Activated CD4-positive, alpha-beta T cell treated with anti-CD3 and anti-CD28 coated beads, Interleukin-10, Interleukin-2, amounts not matched to agents 100 ng/mL and 50 ng/mL, durations not matched to agents 16 hours and 8 hours (primary cell): ENCODE measurements around the gene PGM2L1.
"Not testable (repeated sequence)": the region's sequence is repeated elsewhere in the genome, so short reads cannot be mapped to it uniquely, and the experiment has no call there.

Source experiments
- DNase-seq: peaks from one replicate; pipeline ENCODE4 v3.0.0-alpha.2; 2020

PGM2L1 gene

GRCh38 chr11:74398244-74399159 is at the start of gene PGM2L1:
PGM2L1 (minus strand) TSS chr11:74398433; CDS start chr11:74398161, 272 bp downstream.
- peak; percentile 95 for DNase-seq

GRCh38 chr11:74447720-74448119 is 49.5 kb upstream of the PGM2L1 start:
- no peak for DNase-seq

GRCh38 chr11:74446532-74446938 is 48.3 kb upstream of the PGM2L1 start:
- no peak for DNase-seq

GRCh38 chr11:74444173-74444826 is 46.1 kb upstream of the PGM2L1 start:
- no peak for DNase-seq

- no peak for DNase-seq
Observed at GRCh38 chr11:74443071-74443864, 45.0 kb upstream of the PGM2L1 start.

- no peak for DNase-seq
Observed at GRCh38 chr11:74442636-74443035, 44.4 kb upstream of the PGM2L1 start.

GRCh38 chr11:74438681-74439080 is 40.4 kb upstream of the PGM2L1 start:
- DNase-seq, result no peak

- DNase-seq, result no peak
Observed at GRCh38 chr11:74437441-74438042, 39.3 kb upstream of the PGM2L1 start.

- DNase-seq, result no peak
Observed at GRCh38 chr11:74434528-74434927, 36.3 kb upstream of the PGM2L1 start.

- DNase-seq, result no peak
Observed at GRCh38 chr11:74429205-74429604, 31.0 kb upstream of the PGM2L1 start.

- no peak for DNase-seq
Observed at GRCh38 chr11:74427384-74427886, 29.2 kb upstream of the PGM2L1 start.

- no peak for DNase-seq
Observed at GRCh38 chr11:74425100-74425499, 26.9 kb upstream of the PGM2L1 start.

- DNase-seq, result peak; percentile 38
Observed at GRCh38 chr11:74418509-74418895, 20.3 kb upstream of the PGM2L1 start.

GRCh38 chr11:74417860-74418508 is 19.8 kb upstream of the PGM2L1 start:
- DNase-seq, result no peak

GRCh38 chr11:74417379-74417804 is 19.2 kb upstream of the PGM2L1 start:
- DNase-seq, result peak; percentile 46

- not testable (repeated sequence) for DNase-seq
Observed at GRCh38 chr11:74416974-74417373, 18.7 kb upstream of the PGM2L1 start.

- DNase-seq, result no peak
Observed at GRCh38 chr11:74412733-74413359, 14.6 kb upstream of the PGM2L1 start.

GRCh38 chr11:74412321-74412720 is 14.1 kb upstream of the PGM2L1 start:
- DNase-seq, result no peak

GRCh38 chr11:74409633-74410032 is 11.4 kb upstream of the PGM2L1 start:
- DNase-seq, result no peak

GRCh38 chr11:74403607-74404321 is 5.5 kb upstream of the PGM2L1 start:
- DNase-seq, result no peak

- no peak for DNase-seq
Observed at GRCh38 chr11:74400606-74401005, 2.4 kb upstream of the PGM2L1 start.
